Measurements from ENCODE around the gene CENPX.

DNA sequence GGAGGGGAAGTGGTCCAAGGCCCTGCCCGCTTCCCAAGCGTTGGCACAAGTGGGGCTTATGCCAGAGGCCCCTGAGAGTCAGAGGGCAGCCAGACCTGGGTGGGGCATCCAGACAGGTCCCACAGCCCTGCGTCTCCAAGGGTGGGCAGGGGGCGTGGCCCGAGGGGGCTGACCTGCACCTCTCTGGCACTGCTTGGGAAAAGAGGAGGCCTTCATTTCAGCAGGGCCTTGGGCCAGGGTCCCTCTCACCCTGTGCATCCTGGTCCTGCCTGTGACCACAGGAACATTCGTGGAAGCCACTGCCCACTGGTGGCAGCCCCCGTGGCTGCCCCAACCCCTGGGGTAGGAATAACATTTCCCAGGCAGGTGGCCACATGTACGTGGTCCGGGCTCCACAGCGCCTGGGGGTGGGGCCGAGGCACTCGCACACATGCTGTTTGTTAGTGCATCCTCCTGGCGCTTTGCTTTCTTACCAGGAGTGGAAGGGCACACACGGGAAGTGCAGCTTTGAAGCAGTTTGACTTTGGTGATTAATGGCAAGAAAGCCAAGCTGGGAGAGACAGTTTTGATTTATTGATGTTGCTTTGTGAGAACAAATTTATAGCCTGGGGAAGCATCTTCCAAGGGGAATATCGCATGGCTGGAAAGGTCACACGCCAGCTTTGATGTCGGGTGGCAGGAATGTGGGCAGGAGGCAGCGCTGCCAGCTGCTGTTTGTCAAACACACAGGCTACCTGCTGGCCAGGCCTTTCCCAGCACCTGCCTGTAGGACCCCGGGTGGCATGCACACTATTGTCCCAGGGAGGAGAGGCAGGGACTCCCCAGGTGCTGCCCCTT lies 4.3 kb downstream of the CENPX start:
- TF ChIP-seq TOX (CRISPR knock-in tag; IDR thresholded peaks at IDR 0.05; ENCODE audit: borderline replicate concordance) (no peak), ZC3H10 (CRISPR knock-in tag; IDR thresholded peaks at IDR 0.05) (no peak), PPARA (CRISPR knock-in tag; IDR thresholded peaks at IDR 0.05; ENCODE audit: borderline replicate concordance) (no peak)
